HG03045 (cell line): ENCODE measurements around the gene EPM2A.
"Not testable (repeated sequence)": the region's sequence is repeated elsewhere in the genome, so short reads cannot be mapped to it uniquely, and the experiment has no call there.

ENCODE experiments used
- ATAC-seq: cut with Tn5 transposase; IDR thresholded peaks from one replicate; pipeline ENCODE4 v1.9.1; 2021; ENCODE audit warnings: mild to moderate bottlenecking, moderate library complexity; ENCODE audit not compliant: unreplicated experiment

The EPM2A gene

GRCh38 chr6:145731447-145731846 lies 3.9 kb downstream of the EPM2A start:
- no peak for ATAC-seq

GRCh38 chr6:145729887-145730286 lies 5.4 kb downstream of the EPM2A start:
- ATAC-seq = no peak

- ATAC-seq = no peak
Measured at GRCh38 chr6:145728444-145729385, 6.6 kb downstream of the EPM2A start.

GRCh38 chr6:145727817-145728388 lies 7.4 kb downstream of the EPM2A start:
- no peak for ATAC-seq

GRCh38 chr6:145725570-145725969 lies 9.8 kb downstream of the EPM2A start:
- ATAC-seq = no peak

GRCh38 chr6:145723646-145724045 lies 11.7 kb downstream of the EPM2A start:
- no peak for ATAC-seq

- no peak for ATAC-seq
Measured at GRCh38 chr6:145722190-145722589, 13.1 kb downstream of the EPM2A start.

- no peak for ATAC-seq
Measured at GRCh38 chr6:145721144-145721543, 14.2 kb downstream of the EPM2A start.

- ATAC-seq = no peak
Measured at GRCh38 chr6:145715426-145715825, 19.9 kb downstream of the EPM2A start.

GRCh38 chr6:145714731-145715130 lies 20.6 kb downstream of the EPM2A start:
- no peak for ATAC-seq

GRCh38 chr6:145713773-145714172 lies 21.5 kb downstream of the EPM2A start:
- ATAC-seq = no peak

GRCh38 chr6:145711372-145711771 lies 23.9 kb downstream of the EPM2A start:
- no peak for ATAC-seq

- no peak for ATAC-seq
Measured at GRCh38 chr6:145707397-145707796, 27.9 kb downstream of the EPM2A start.

GRCh38 chr6:145705561-145705960 lies 29.8 kb downstream of the EPM2A start:
- no peak for ATAC-seq

- no peak for ATAC-seq
Measured at GRCh38 chr6:145704143-145704781, 31.1 kb downstream of the EPM2A start.

- ATAC-seq = no peak
Measured at GRCh38 chr6:145699462-145699861, 35.9 kb downstream of the EPM2A start.

GRCh38 chr6:145697401-145697800 lies 37.9 kb downstream of the EPM2A start:
- not testable (repeated sequence) for ATAC-seq

- ATAC-seq = no peak
Measured at GRCh38 chr6:145694083-145694737, 41.1 kb downstream of the EPM2A start.

GRCh38 chr6:145690969-145691368 lies 44.4 kb downstream of the EPM2A start:
- ATAC-seq = no peak

GRCh38 chr6:145689529-145689928 lies 45.8 kb downstream of the EPM2A start:
- ATAC-seq = no peak

GRCh38 chr6:145688493-145688905 lies 46.8 kb downstream of the EPM2A start:
- ATAC-seq = no peak
